HEK293 (cell line): ENCODE data around the gene TMEM100.

Experiments used
- CTCF ChIA-PET: fragments of 350-600 bp; formaldehyde crosslinking; extraction: SDS; loops from one replicate; lab custom pipeline; 2021; ENCODE audit warnings: antibody characterized with exemption; lab: Yijun Ruan, JAX
- POLR2A ChIA-PET: fragments of 300-600 bp; formaldehyde crosslinking; extraction: SDS; loops from one replicate; lab custom pipeline; 2020; ENCODE audit warnings: antibody characterized with exemption, inconsistent platforms; lab: Yijun Ruan, JAX
- H3K27ac ChIP-seq: fragments of 200-500 bp; sonication (Bioruptor generic); 2 replicates; pipeline ENCODE4 v1.5.1; 2014; ENCODE audit warnings: low read depth, low read length, control low read depth, inconsistent platforms; ENCODE audit errors: extremely low read depth
- H3K36me3 ChIP-seq, 2 experiments: fragments of 200-500 bp in 1 of 2; sonication (Bioruptor generic) in 1 of 2; 1 replicate in 1 of 2; 2 replicates in 1 of 2; pipeline ENCODE4 v1.5.1; 2014 to 2017; ENCODE audit warnings: inconsistent platforms in 2 of 2, low read length in 2 of 2; ENCODE audit not compliant: control insufficient read depth in 2 of 2, insufficient read depth in 1 of 2
- H3K4me1 ChIP-seq: fragments of 200-500 bp; sonication (Bioruptor generic); 2 replicates; pipeline ENCODE4 v1.5.1; 2014; ENCODE audit warnings: mild to moderate bottlenecking, low read length, inconsistent platforms; ENCODE audit not compliant: control insufficient read depth, insufficient read depth
- H3K4me3 ChIP-seq: 2 replicates; pipeline ENCODE4 v1.5.1; 2011; ENCODE audit warnings: low read depth, mild to moderate bottlenecking, control low read depth, low read length, moderate library complexity
- H3K9me3 ChIP-seq: fragments of 200-500 bp; sonication (Bioruptor generic); 2 replicates; pipeline ENCODE4 v1.5.1; 2014; ENCODE audit warnings: low read depth, low read length, inconsistent platforms; ENCODE audit not compliant: control insufficient read depth, insufficient read depth
- AEBP2 ChIP-seq: fragments of 450-650 bp; formaldehyde crosslinking; IDR thresholded peaks from 2 replicates; pipeline ENCODE4 v1.5.1; 2016; ENCODE audit warnings: missing biosample characterization, missing genetic modification characterization, borderline replicate concordance
- ATF2 ChIP-seq: fragments of 450-650 bp; formaldehyde crosslinking; IDR thresholded peaks from 2 replicates; pipeline ENCODE4 v1.5.1; 2016; ENCODE audit warnings: missing biosample characterization, missing genetic modification characterization, low read depth
- GLIS1 ChIP-seq: fragments of 450-650 bp; formaldehyde crosslinking; IDR thresholded peaks from 2 replicates; pipeline ENCODE4 v1.5.1; 2016; ENCODE audit warnings: missing biosample characterization, missing genetic modification characterization
- MYNN ChIP-seq: fragments of 450-650 bp; formaldehyde crosslinking; IDR thresholded peaks from 2 replicates; pipeline ENCODE4 v1.5.1; 2016; ENCODE audit warnings: missing biosample characterization, missing genetic modification characterization, borderline replicate concordance
- PRDM1 ChIP-seq: fragments of 450-650 bp; formaldehyde crosslinking; IDR thresholded peaks from 2 replicates; pipeline ENCODE4; 2016; ENCODE audit warnings: missing biosample characterization, missing genetic modification characterization
- PRDM10 ChIP-seq: fragments of 450-650 bp; formaldehyde crosslinking; IDR thresholded peaks from 2 replicates; pipeline ENCODE4 v1.5.1; 2016; ENCODE audit warnings: missing biosample characterization, missing genetic modification characterization
- SCRT1 ChIP-seq: fragments of 450-650 bp; formaldehyde crosslinking; IDR thresholded peaks from 2 replicates; pipeline ENCODE4 v1.5.1; 2016; ENCODE audit warnings: missing biosample characterization, missing genetic modification characterization, borderline replicate concordance
- ZBTB6 ChIP-seq: fragments of 450-650 bp; formaldehyde crosslinking; IDR thresholded peaks from 2 replicates; pipeline ENCODE4 v1.5.1; 2017; ENCODE audit warnings: missing biosample characterization, missing genetic modification characterization
- ZNF280D ChIP-seq: fragments of 450-650 bp; formaldehyde crosslinking; IDR thresholded peaks from 2 replicates; pipeline ENCODE4 v1.5.1; 2016; ENCODE audit warnings: missing biosample characterization, missing genetic modification characterization
- ZNF324 ChIP-seq: fragments of 450-650 bp; formaldehyde crosslinking; IDR thresholded peaks from 2 replicates; pipeline ENCODE4 v1.5.1; 2016; ENCODE audit warnings: missing biosample characterization, missing genetic modification characterization
- ZNF394 ChIP-seq: fragments of 450-650 bp; formaldehyde crosslinking; IDR thresholded peaks from 2 replicates; pipeline ENCODE4 v1.5.1; 2016; ENCODE audit warnings: missing biosample characterization, missing genetic modification characterization, mild to moderate bottlenecking, moderate library complexity, borderline replicate concordance
- ZNF561 ChIP-seq: fragments of 450-650 bp; IDR thresholded peaks from 2 replicates; pipeline ENCODE4 v1.5.1; 2018; ENCODE audit warnings: missing biosample characterization, missing genetic modification characterization, borderline replicate concordance

Gene TMEM100

GRCh38 chr17:55729484-55729883 is 6.8 kb upstream of the TMEM100 start:
- POLR2A ChIA-PET, result no interaction called here
- Histone ChIP-seq H3K27ac (no peak overlapping the region), H3K9me3 (no peaks in the 10 kb centered on the region), H3K4me1 (peaks cover 50% of the 10 kb centered on the region), H3K36me3 (no peaks in the 10 kb centered on the region)
- CTCF ChIA-PET, result interaction anchor here (1.3 to 4.3 kb wide), 2 partner anchors 11 to 205 kb away, joined by 7 to 26 read pairs; no protein-coding TSS in a partner anchor
- TF ChIP-seq PRDM10 (tag by site-specific recombination), result no peak
- TF ChIP-seq PRDM1 (tag by site-specific recombination), result no peak
- no peak for TF ChIP-seq MYNN (tag by site-specific recombination)
- no peak for TF ChIP-seq ZBTB6 (tag by site-specific recombination)
- TF ChIP-seq ATF2 (tag by site-specific recombination), result no peak
- no peak for TF ChIP-seq ZNF280D (tag by site-specific recombination)
- TF ChIP-seq GLIS1, result no peak
- no peak for TF ChIP-seq ZNF324 (tag by site-specific recombination)
- TF ChIP-seq, all 188 proteins: peak for 0
- no peak overlapping the region for H3K4me3 ChIP-seq

- POLR2A ChIA-PET, result no interaction called here
- H3K36me3 ChIP-seq, result no peaks in the 10 kb centered on the region
- TF ChIP-seq ZNF394 (tag by site-specific recombination), result no peak
- no peak for TF ChIP-seq AEBP2 (tag by site-specific recombination)
- TF ChIP-seq SCRT1, result no peak
- TF ChIP-seq ZNF561, result no peak
- peak; percentile 52; the same call in 1 of the 2 replicates for TF ChIP-seq PRDM1 (tag by site-specific recombination)
- peaks cover 46% of the 10 kb centered on the region for H3K4me1 ChIP-seq
- H3K27ac ChIP-seq, result no peak overlapping the region; the same call in 1 of the 2 replicates
- CTCF ChIA-PET, result interaction anchor here (0.5 to 4.3 kb wide), 3 partner anchors 8 to 204 kb away, joined by 3 to 26 read pairs (median 7); no protein-coding TSS in a partner anchor
- H3K9me3 ChIP-seq, result no peaks in the 10 kb centered on the region
- H3K4me3 ChIP-seq, result no peak overlapping the region
Observed at GRCh38 chr17:55728833-55729232, 6.2 kb upstream of the TMEM100 start.
